GM21723 (cell line): Measurements from ENCODE around the gene ATG2B.
"Not testable (repeated sequence)": the region's sequence is repeated elsewhere in the genome, so short reads cannot be mapped to it uniquely, and the experiment has no call there.

Experiments used
- ATAC-seq: cut with Tn5 transposase; IDR thresholded peaks from one replicate; pipeline ENCODE4 v1.9.1; 2021; ENCODE audit warnings: mild to moderate bottlenecking, moderate library complexity; ENCODE audit not compliant: unreplicated experiment

The ATG2B gene

GRCh38 chr14:96254687-96255086, 108.5 kb downstream of the ATG2B start:
- ATAC-seq = no peak

- ATAC-seq = no peak
Observed at GRCh38 chr14:96252999-96253539, 110.1 kb downstream of the ATG2B start.

DNA sequence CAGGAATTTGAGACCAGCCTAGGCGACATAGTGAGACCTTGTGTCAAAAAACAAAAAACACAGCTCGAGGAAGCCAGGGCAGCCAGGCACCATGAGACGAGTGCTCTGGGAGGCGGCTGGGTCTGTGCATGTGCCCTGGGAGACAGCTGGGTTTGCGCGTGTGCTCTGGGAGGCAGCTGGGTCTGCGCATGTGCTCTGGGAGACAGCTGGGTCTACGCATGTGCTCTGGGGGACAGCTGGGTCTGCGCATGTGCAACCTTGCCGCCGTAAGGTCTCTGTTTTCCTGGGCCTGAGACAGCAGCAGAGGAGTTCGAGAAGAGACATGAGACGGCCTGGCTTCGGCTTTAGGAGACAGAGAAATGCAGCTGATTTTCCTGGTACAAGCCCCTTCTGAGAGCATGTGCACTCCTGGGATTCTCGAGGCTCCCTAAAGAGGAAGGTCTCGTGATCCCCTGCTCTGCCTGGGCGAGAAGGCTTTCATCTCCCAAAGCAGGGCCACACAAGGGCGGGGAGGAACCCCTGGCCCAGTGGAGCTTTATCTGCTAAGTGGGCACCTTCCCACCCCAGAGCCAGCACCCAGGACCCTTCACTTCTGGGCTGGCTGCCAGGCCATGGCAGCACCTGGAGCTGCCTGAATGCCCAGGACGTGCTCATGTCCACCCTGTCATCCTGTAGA, 110.7 kb downstream of the ATG2B start:
- no peak for ATAC-seq

- no peak for ATAC-seq
Observed at GRCh38 chr14:96251656-96252155, 111.4 kb downstream of the ATG2B start.

DNA sequence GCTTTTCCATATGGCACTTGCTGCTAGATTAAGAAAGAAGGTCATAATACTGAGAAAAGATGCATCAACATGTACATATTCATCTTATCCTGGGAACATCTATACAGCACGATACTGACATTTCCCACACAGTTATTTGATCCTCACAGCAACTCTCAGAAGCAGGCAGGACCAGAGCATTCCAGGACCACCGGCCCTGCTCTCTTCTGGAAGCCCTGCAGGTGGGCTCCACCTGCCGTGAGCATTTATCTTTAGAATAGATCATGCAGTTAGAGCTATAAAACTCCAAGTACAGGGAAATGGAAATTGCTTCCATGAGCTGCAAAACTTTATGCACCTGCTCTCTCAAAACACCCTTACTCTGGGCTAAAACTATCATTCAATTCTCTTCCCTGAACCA, 112.7 kb downstream of the ATG2B start:
- ATAC-seq = no peak

- ATAC-seq = no peak
Observed at GRCh38 chr14:96249029-96249428, 114.1 kb downstream of the ATG2B start.

DNA sequence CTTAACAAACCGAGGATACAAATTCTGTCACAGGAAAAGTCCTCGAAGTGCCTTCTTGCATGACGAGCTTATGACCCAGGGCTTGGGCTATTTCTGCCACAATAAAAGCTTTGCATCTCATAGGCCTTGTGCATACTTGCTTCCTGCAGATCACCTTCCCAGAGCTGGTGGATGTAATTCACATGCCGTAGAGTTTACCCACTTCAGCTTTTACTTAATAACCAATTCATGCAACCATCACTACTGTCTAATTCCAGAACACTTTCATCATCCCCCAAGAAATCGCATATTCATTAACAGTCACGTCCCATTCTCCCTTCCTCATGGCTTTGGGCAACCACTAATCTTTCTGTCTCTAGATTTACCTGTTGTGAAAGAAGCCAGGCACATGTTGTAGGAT, 116.1 kb downstream of the ATG2B start:
- no peak for ATAC-seq

- no peak for ATAC-seq
Observed at GRCh38 chr14:96246539-96246847, 116.6 kb downstream of the ATG2B start.

DNA sequence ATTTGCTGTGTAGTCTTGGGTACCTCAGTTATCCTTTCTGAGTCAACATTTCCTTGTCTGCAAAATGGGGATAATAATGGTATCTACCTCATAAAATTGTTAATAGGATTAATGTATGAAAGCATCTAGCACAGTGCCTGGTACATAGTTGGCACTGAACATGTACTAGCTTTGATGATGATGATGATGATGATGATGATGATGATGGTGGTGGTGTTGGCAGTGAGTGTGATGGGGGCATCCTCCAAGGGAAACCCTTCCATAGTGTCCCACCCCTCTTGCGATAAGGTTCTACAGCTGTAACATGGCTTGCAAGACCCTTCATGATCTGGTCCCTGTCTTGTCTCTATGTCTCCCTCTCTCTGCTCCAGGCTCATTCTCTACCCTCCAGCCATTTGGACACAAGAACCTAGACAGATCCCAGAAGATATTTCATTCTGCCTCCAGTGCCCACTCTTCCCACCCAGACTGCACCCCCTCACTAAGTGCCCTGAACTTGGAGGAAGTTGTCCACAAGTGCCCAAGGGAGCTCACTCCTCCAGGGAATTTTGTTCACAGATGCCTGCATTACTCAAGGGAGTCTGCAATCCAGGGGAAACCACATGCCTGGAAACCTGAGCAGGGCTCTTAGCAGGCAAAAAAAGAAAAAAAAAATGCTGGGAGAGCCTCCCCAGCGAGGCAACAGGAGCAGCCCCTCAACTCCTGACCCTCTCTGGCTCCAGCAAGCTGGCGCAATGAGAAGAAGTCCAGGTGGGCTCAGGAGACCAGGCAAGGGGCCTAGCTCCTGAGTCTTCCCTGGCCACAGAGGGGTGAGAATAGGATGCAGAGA, 117.2 kb downstream of the ATG2B start:
- no peak for ATAC-seq

- ATAC-seq = not testable (repeated sequence)
Observed at GRCh38 chr14:96245074-96245473, 118.1 kb downstream of the ATG2B start.

DNA sequence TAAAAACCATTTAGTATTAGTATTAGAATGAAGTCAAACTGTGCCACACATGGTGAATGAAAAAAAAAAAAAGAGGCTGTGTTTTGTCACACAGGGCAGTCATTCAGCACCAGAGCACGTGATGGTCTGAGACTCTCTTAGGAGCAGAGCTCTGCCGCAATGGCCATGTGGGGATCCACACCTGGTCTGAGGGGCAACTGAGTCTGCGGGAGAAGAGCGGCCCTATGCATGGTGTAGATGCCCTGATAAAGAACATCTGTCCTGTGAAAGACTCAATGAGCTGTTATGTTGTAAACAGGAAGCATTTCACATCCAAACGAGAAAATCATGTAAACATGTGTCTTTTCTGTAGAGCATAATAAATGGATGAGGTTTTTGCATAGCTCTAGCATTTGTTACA, 119.4 kb downstream of the ATG2B start:
- ATAC-seq = no peak

- no peak for ATAC-seq
Observed at GRCh38 chr14:96242126-96242525, 121.0 kb downstream of the ATG2B start.

- no peak for ATAC-seq
Observed at GRCh38 chr14:96240641-96241040, 122.5 kb downstream of the ATG2B start.

DNA sequence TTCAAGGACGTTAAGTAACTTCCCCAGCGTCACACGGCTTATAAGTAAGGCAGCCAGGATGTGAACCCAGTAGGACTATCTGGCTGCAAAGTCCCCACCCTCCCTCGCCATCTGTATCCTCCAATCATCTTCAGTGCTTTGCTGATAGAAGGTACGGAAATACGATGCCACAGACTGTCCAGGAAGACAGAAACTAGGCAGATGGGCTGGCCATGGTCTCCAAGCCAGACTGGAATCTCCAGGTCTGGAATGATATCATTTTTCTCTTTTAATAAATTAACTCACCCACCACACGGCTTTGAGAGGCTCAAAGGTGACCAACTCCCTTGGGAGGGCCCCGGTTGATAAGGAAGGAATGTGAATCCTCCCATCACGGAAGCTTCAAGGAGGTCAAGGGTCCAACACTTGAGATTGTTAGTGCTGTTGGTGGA, 123.4 kb downstream of the ATG2B start:
- ATAC-seq = no peak

GRCh38 chr14:96238676-96239265, 124.4 kb downstream of the ATG2B start:
- no peak for ATAC-seq

GRCh38 chr14:96237641-96238040, 125.5 kb downstream of the ATG2B start:
- ATAC-seq = no peak

DNA sequence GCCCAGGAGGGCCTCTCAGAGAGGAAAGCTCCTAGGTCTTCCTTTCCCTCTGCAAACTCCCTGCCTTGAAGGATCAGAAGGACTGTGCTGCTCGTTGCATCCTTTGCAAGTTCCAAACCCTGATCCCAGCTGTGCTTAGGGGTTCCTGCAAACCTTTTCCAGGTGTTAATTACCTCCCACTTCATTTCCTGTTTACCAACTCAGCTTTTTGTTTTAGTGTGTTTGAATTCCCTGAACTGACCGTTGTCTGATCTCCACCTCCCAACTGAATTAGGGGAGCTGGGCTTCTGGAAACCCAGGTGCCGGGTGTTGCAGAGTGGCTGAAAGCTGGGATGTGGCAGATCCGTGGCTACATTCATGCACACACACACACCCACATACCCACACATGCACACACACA, 127.7 kb downstream of the ATG2B start:
- ATAC-seq = no peak

- no peak for ATAC-seq
Observed at GRCh38 chr14:96233661-96234060, 129.5 kb downstream of the ATG2B start.

DNA sequence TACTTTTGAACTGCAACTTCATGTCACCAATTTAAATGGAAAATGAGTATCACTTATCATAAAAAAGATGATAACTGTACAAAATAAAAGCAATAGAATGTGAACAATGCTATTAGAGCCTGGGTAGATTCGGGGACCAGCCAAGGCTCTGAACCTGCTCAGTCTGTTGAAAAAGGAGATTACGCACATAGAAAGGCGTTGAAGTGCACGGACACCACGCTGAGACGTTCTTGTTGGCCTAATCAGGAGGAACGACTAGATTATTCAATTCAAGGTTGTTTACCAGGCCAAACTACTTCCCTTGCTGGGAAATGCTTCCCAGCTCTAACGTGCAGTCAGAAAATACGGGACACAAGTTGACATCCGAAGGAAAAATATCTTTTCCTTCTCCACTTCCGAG, 130.6 kb downstream of the ATG2B start:
- no peak for ATAC-seq

DNA sequence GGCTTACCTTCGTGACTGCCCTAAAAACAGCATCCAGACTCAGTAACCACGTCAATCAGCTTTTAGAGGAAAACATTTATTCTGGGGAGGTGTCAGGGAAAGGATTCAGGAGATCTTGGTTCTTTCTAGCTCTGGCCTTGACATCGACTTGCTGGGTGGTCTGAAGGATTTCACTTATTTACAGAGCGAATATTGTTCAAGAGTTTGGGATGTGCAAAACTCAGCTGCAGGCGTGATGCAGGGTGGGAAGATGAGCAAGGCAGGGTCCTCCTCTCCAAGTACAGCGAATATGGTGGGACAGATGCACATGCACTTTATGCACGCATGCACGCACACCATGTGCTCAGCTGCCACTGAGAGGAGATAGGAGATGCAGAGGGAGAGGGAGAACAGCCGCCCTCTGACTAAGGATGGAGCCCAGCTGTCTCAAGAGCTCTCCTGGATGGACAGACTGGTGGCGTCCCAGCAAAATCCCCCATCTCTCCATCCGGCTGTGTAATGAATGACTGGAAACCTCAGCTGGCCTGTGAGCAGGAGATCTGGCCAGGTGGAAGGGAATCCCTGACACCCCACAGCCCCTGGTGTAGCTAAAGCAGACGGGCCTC, 131.5 kb downstream of the ATG2B start:
- no peak for ATAC-seq

- ATAC-seq = no peak
Observed at GRCh38 chr14:96231056-96231455, 132.1 kb downstream of the ATG2B start.
